GM12891 (cell line): Measurements from ENCODE around the gene PDGFB.

ENCODE experiments used
- DNase-seq: peaks from one replicate; pipeline ENCODE4 v3.0.0; 2011; ENCODE audit warnings: low spot score; ENCODE audit not compliant: insufficient read length
- FAIRE-seq: peaks from 2 replicates; lab custom pipeline; 2011; peaks lifted over from hg19 to GRCh38; lab: Jason Lieb, UNC
- PAX5 ChIP-seq: IDR thresholded peaks from 2 replicates; pipeline ENCODE4 v1.6.1; 2011; ENCODE audit warnings: low read length, moderate library complexity, mild to moderate bottlenecking; ENCODE audit not compliant: insufficient read depth, severe bottlenecking
- POLR2A ChIP-seq: IDR thresholded peaks from 2 replicates; pipeline ENCODE4 v1.6.1; 2011; ENCODE audit warnings: low read depth, low read length, control low read depth
- POLR2AphosphoS5 ChIP-seq: IDR thresholded peaks from 2 replicates; pipeline ENCODE4 v1.6.1; 2011; ENCODE audit warnings: low read depth, low read length, control low read depth
- POU2F2 ChIP-seq: IDR thresholded peaks from 2 replicates; pipeline ENCODE4 v1.6.1; 2011; ENCODE audit warnings: low read depth, mild to moderate bottlenecking, control low read depth, low read length, moderate library complexity
- SPI1 ChIP-seq: IDR thresholded peaks from 2 replicates; pipeline ENCODE4 v1.6.1; 2011; ENCODE audit warnings: low read depth, low read length, control low read depth
- TAF1 ChIP-seq: IDR thresholded peaks from 2 replicates; pipeline ENCODE4 v1.6.1; 2011; ENCODE audit warnings: low read depth, low read length, control low read depth

Gene PDGFB

DNA sequence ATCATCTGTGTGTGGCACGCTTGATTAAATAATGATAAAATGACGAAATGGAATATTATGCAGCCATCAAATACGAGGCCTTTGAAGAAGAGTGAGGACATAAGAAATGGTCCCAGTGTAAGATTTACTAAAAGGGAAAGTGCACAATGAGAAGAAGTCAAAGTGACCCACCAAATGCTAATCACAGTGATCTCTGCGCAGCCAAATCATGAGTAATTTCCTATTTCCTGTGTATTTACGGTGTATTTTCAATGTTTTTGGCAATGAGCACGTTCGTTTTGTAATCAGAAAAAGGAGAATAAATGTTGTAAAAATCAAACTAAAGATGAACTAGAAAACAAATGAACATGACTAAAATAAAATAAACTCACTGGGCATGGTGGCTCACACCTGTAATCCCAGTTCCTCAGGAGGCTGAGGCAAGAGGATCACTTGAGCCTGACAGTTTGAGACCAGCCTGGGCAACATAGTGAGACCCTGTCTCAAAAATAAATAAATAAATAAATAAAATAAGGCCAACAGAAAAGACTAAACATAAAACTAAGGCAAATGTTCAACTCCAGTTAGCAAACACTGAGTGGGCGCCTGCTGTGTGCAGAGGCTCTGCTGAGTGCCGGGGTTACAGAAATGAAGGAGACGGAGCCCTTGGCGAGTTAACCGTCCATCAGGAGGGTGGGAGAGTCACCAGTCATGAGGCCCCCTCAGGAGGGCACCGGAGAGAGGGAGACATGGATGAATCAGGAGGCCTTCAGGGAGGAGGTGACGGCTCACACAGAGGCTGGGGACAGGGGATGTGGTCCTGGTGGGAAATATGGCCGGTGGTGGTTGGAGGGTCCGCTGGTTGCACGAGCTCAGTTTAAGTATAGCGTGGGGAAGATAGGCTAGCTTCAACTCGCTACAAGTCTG is 66.3 kb downstream of the PDGFB start:
- TF ChIP-seq POLR2A (no peak), TAF1 (no peak), SPI1 (no peak), PAX5 (no peak), POLR2AphosphoS5 (no peak), POU2F2 (no peak)
- FAIRE-seq (no peak), DNase-seq (no peak)

GRCh38 chr22:39177791-39178190 is 67.0 kb downstream of the PDGFB start:
- DNase-seq: no peak
- TF ChIP-seq POU2F2 (no peak), SPI1 (no peak), PAX5 (no peak), TAF1 (no peak), POLR2A (no peak), POLR2AphosphoS5 (no peak)
- FAIRE-seq: no peak

DNA sequence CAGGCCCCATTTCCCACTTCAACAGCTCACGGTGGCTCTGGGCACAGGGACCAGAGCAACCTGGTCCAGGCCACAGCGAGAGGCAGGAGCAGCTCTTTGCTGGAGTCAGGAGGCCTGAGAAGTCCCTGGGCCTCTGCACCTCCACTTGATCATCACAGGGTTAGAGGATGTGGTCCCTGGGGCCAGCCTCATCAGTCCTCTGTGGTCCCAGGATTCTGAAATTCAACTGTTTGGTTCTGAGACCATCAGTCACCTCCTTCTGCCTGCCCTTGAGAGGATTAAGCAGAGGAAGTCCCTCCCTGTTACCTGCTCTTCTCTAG is 67.4 kb downstream of the PDGFB start:
- TF ChIP-seq POLR2A (no peak), PAX5 (no peak), POU2F2 (no peak), SPI1 (no peak), POLR2AphosphoS5 (no peak), TAF1 (no peak)
- FAIRE-seq: no peak
- DNase-seq: no peak

- DNase-seq (no peak), FAIRE-seq (no peak)
- TF ChIP-seq POU2F2: no peak
- TF ChIP-seq SPI1: no peak
- no peak for TF ChIP-seq TAF1
- no peak for TF ChIP-seq PAX5
- no peak for TF ChIP-seq POLR2AphosphoS5
- TF ChIP-seq POLR2A: no peak
These were observed 67.9 kb downstream of the PDGFB start for GRCh38 chr22:39176714-39177455.

DNA sequence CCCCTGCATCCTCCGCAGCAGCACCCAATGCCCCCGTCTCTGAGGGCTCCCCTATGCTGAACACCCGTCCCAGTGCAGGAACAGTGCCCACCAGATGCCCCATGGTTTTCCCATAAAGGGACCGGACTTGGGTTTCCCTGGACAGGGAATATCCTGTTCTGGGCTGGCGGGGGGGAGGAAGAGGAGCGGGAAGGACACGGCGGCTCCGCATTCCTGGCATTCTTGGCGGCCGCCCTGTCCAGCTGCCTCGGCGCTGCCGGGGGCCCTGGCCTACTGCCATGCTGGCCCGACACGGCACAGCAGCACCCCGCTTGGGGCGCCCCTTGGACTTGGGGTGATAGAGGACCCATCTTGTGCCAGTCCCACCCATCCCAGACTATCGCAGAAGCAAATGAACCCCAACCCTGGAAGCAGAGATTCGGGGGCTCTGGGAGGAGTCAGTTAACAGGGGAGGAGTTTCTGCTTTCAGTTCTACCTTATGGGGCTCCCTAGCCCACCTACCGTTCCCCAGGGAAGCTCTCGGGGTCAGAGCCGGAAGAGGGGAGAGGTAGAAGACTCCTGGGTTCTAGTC is 68.6 kb downstream of the PDGFB start:
- DNase-seq: no peak
- FAIRE-seq: no peak

DNA sequence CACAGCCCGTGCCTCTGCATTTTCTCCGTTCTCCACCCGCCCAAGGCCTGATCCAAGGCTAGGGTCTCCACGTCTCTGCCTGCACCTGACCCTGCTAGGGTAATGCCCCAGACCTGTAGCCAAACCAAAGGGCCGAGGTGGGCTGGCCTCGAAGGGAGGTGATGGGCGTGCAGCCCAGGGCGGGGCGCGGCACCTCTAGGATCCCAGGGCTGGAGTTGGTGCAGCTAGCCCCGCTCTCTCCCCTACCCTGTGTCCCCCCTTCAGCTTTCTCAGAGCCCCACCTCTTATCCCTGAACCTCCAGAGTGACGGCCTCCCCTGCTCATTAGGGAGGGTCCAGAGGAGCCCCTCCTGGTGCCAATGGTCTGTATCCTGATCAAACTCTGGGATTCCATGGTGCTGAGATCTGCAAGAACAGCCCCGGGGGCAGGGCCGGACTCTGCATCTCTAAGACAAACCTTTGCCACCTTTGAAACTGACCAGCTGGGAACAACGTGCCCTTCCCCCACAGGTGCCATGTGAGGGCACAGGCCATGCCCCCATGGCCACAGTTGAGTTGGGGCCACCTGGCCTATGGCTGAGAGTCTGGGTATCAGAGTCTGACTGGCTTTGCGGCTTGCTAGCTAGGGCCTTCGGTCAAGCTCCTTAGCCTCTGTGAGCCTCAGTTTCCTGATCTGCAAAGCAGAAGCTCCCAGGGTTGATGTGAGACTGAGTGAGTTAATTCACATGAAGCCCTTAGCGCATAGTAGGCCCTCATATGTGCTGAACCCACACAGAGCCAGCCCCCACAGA is 69.2 kb downstream of the PDGFB start:
- DNase-seq (no peak), FAIRE-seq (no peak)
- TF ChIP-seq TAF1 (no peak), POLR2AphosphoS5 (no peak), POLR2A (no peak), SPI1 (no peak), POU2F2 (no peak), PAX5 (no peak)

More for the DNA sequence above, 68.6 kb downstream of the PDGFB start:
- no peak for TF ChIP-seq POLR2A

GRCh38 chr22:39174498-39175352 is 70.1 kb downstream of the PDGFB start:
- peak; percentile 67 for FAIRE-seq
- no peak for TF ChIP-seq POU2F2
- no peak for TF ChIP-seq PAX5
- TF ChIP-seq POLR2A: no peak
- TF ChIP-seq SPI1: no peak
- no peak for TF ChIP-seq POLR2AphosphoS5
- no peak for TF ChIP-seq TAF1
- DNase-seq: no peak

DNA sequence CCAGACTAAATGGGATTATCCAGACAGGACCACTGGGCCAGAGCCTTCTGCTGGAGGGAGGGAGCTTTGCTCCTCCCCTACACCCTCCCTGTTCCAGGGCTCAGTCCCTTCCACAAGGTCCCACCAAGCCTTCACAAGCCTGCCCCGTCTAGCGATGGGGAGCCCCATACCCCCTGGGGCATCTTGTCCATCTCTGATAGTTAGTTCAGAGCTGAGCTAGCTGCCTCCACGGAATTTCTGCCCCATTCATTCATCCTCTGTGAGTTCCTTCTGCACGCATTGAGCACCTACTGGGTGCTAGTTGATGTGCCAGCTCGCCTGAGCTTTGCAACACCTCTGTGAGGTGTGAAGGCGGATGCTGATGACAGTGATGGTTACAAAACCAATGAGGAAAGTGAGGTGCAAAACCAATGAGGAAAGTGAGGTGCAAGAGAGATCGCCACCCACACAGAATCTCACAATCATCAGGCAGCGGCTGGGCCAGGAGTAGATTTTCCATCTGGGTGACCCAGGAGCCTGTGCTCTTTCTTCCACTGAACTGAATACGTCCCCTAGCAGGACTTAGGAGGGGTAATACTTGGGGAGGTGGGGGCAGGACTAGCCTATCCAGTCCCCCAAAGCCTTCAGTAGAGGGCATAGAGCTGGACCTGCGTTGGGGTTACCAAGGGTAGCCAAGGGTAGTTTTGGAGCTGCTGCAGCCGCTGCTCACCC is 70.8 kb downstream of the PDGFB start:
- no peak for TF ChIP-seq POLR2AphosphoS5
- no peak for TF ChIP-seq POLR2A
- no peak for TF ChIP-seq TAF1
- TF ChIP-seq POU2F2: no peak
- no peak for TF ChIP-seq SPI1
- TF ChIP-seq PAX5: no peak
- DNase-seq (no peak), FAIRE-seq (peak; percentile 81)
